RWPE2 (cell line): ENCODE measurements around the gene SLX4.
A peak's percentile ranks its signal among the peaks of the same experiment; 100 is the strongest.

Experiments used
- ATAC-seq: fragments of 200-7000 bp; cut with Tn5 transposase; 3 replicates; pipeline ENCODE4 v1.9.1; 2021; ENCODE audit warnings: low read depth
- DNase-seq: peaks from one replicate; pipeline ENCODE4 v3.0.0-alpha.2; 2020; ENCODE audit warnings: low spot score
- H3K27ac ChIP-seq: fragments of 450-650 bp; 2 replicates; pipeline ENCODE4 v1.5.1; 2017; ENCODE audit warnings: mild to moderate bottlenecking; ENCODE audit not compliant: poor library complexity, severe bottlenecking
- H3K27me3 ChIP-seq: fragments of 250-450 bp; sonication (Bioruptor Pico); 2 replicates; pipeline ENCODE4 v1.5.1; 2021; ENCODE audit warnings: mild to moderate bottlenecking, moderate library complexity; ENCODE audit not compliant: insufficient read depth, poor library complexity, severe bottlenecking
- H3K36me3 ChIP-seq: fragments of 250-450 bp; sonication (Bioruptor Pico); 2 replicates; pipeline ENCODE4 v1.5.1; 2020; ENCODE audit warnings: low read depth, mild to moderate bottlenecking, moderate library complexity
- H3K4me1 ChIP-seq: fragments of 250-450 bp; sonication (Bioruptor Pico); 2 replicates; pipeline ENCODE4 v1.5.1; 2021; ENCODE audit warnings: mild to moderate bottlenecking, moderate library complexity; ENCODE audit not compliant: insufficient read depth, poor library complexity, severe bottlenecking
- H3K4me3 ChIP-seq: fragments of 250-450 bp; sonication (Bioruptor Pico); 2 replicates; pipeline ENCODE4 v1.5.1; 2021; ENCODE audit warnings: mild to moderate bottlenecking, moderate library complexity; ENCODE audit not compliant: severe bottlenecking
- H3K9me3 ChIP-seq: fragments of 250-450 bp; sonication (Bioruptor Pico); 2 replicates; pipeline ENCODE4 v1.5.1; 2021; ENCODE audit warnings: mild to moderate bottlenecking, moderate library complexity; ENCODE audit not compliant: severe bottlenecking
- CTCF ChIP-seq: fragments of 450-650 bp; IDR thresholded peaks from one replicate; pipeline ENCODE4 v1.5.1; 2017; ENCODE audit warnings: mild to moderate bottlenecking, moderate library complexity; ENCODE audit not compliant: poor library complexity, severe bottlenecking

The SLX4 gene

GRCh38 chr16:3578121-3578520, 33.3 kb downstream of the SLX4 start:
- ATAC-seq (no peak), DNase-seq (no peak)
- Histone ChIP-seq H3K27ac (no peak overlapping the region), H3K4me1 (no peaks in the 10 kb centered on the region), H3K9me3 (no peaks in the 10 kb centered on the region), H3K4me3 (no peak overlapping the region), H3K36me3 (no peaks in the 10 kb centered on the region), H3K27me3 (no peaks in the 10 kb centered on the region)
- no peak for TF ChIP-seq CTCF

GRCh38 chr16:3577302-3577752, 34.1 kb downstream of the SLX4 start, which contains the start of gene NLRC3:
Gene NLRC3, minus strand, starts transcription at chr16:3577403. Its CDS starts 12,367 bp downstream, at chr16:3565036.
- Histone ChIP-seq H3K27me3 (no peaks in the 10 kb centered on the region), H3K9me3 (no peaks in the 10 kb centered on the region), H3K4me1 (no peaks in the 10 kb centered on the region), H3K27ac (no peak within 1 kb of the TSS), H3K4me3 (no peak within 1 kb of the TSS), H3K36me3 (no peaks in the 10 kb centered on the region)
- DNase-seq (peak; percentile 57), ATAC-seq (no peak; the same call in 2 of the 3 replicates)
- TF ChIP-seq CTCF, result no peak

- no peak overlapping the region for H3K27ac ChIP-seq
- ATAC-seq, result no peak
- no peak overlapping the region for H3K4me3 ChIP-seq
- H3K9me3 ChIP-seq, result no peaks in the 10 kb centered on the region
- DNase-seq, result no peak
- no peaks in the 10 kb centered on the region for H3K4me1 ChIP-seq
- no peaks in the 10 kb centered on the region for H3K36me3 ChIP-seq
- no peaks in the 10 kb centered on the region for H3K27me3 ChIP-seq
- no peak for TF ChIP-seq CTCF
These were observed 35.2 kb downstream of the SLX4 start for GRCh38 chr16:3576211-3576610.

GRCh38 chr16:3575491-3575890, 35.9 kb downstream of the SLX4 start:
- TF ChIP-seq CTCF, result no peak
- ATAC-seq (no peak), DNase-seq (no peak)
- Histone ChIP-seq H3K4me3 (no peak overlapping the region), H3K4me1 (no peaks in the 10 kb centered on the region), H3K36me3 (no peaks in the 10 kb centered on the region), H3K27me3 (no peaks in the 10 kb centered on the region), H3K9me3 (no peaks in the 10 kb centered on the region), H3K27ac (no peak overlapping the region)

- Histone ChIP-seq H3K27me3 (no peaks in the 10 kb centered on the region), H3K9me3 (no peaks in the 10 kb centered on the region), H3K4me3 (no peak overlapping the region), H3K4me1 (no peaks in the 10 kb centered on the region), H3K27ac (no peak overlapping the region), H3K36me3 (no peaks in the 10 kb centered on the region)
- ATAC-seq (no peak), DNase-seq (peak; percentile 52)
- no peak for TF ChIP-seq CTCF
These were observed 37.2 kb downstream of the SLX4 start for GRCh38 chr16:3574195-3574594.
